Measurements from ENCODE around the gene DAPK1.

Gene DAPK1

DNA sequence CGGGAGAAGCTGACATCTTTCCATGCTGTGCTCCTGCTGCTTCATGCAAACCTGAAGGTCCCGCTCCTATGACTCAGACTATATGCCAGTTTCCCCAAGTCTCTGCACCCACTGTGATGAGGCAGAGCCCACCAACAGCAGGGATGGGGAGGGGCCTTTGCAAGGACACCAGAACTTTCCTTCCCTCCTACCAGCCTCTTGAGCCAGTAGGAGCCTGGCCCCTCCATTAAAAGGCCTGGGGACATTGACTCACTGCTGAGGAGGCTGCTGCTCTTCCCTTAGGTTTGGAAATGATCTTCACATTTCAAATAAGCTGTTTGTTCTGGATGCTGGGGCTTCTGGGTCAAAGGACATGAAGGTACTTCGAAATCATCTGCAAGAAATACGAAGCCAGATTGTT, 202.2 kb downstream of the DAPK1 start:
- DNase-seq = no peak

DNA sequence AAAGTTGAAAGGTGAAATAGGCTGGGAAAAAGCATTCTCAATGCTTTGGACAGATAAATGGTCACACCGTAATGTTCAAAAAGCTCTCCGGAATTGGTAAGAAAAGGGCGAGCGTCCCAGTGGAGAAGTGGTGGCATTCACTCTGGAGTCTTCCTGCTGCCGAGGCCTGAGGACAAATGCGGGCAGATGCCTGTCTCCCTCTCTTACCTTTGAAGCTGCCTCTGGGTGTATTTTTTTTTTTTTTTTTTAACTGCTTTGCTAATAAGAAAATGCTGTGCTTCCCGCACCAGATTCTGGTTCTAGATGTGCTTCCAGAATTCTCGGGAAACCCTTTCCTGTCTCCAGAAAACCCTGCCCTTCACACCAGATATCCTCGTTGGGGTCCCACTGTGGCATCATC, 203.8 kb downstream of the DAPK1 start:
- DNase-seq = no peak

DNA sequence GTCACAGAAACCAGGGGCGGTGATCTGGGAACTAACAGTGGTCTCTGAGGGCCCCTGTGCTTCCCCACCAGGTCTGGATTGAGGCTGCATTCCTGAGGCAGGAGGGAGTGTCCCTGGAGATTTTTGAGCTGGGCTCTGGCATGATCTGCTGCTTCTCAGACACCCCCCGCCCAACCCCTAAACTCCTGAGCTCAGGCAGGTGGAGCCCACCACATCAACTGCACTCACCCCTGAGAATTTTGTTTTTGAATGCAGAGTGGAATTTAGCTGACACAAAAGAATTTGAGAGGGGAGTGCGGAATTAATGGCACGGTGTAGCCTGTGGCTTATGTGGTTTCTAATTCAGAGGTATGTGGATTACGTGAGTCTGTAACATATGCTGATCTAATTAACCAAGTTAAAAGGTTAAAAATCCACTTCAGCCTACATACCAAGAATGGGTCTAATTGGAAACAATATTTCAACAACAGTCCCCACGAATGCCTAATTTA, 204.3 kb downstream of the DAPK1 start:
- DNase-seq = no peak

DNA sequence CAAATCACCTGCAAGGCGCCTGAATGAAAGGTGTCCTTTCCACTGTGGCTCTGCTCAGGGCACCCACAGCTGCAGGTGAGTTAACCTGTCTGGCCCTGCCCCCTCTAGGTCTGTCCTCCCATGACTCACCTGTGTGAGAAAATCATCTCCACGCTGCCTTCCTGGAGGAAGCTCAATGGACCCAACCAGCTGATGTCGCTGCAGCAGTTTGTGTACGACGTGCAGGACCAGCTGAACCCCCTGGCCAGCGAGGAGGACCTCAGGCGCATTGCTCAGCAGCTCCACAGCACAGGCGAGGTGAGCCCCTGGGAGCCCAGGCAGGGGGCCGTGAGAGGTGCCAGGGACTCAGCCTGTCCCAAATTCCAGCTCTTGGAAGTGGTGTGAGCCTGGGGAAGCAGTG, 205.3 kb downstream of the DAPK1 start:
- no peak for DNase-seq

DNA sequence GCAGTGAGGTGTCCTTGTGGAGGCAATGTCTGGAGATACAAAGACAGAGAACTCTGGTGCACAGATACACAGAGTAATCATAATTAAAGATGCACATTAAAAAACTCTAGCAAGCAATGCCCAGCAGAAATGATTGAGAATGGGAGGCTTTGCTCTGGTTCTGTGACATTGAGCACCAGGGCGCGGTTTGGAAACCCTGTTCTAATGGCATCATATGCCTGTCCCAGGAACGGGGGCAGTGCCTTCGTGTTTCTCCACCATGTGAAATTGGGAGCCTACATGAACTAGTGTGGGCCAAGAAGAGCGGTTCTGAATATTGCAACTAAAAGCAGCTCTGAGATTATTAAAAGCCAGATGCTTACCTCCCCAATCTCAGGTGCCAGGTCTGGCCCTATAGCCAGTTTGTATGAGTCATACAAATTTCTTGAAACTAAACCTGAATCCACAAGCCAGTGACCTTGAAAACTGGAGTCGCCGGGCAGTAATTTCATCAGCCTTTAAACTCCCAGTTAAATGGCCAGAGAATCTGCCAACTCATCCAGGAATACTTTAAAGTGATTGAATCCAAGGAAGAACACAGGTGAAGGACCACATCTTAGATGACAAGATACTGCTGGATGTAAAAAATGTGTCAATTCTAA, 206.1 kb downstream of the DAPK1 start:
- DNase-seq = no peak

DNA sequence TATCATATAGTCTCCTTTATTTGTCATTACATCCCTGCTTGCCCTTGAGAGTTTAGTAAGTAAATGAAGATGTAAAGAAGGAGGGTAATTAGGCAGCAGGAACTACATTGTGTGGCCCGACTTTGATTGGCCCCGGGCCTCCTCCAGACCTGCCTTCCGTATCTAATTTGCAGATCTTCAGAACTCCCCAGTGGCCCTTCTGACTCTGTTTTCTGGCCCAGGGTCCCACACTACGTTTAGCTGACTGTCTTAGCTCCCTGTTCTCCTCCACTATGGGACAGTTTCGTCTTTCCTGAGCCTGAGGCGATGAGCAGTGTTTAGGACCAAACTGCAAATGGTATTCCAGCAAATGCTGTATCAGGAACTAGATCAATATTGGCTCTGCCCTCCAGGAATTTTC, 206.7 kb downstream of the DAPK1 start:
- no peak for DNase-seq

DNA sequence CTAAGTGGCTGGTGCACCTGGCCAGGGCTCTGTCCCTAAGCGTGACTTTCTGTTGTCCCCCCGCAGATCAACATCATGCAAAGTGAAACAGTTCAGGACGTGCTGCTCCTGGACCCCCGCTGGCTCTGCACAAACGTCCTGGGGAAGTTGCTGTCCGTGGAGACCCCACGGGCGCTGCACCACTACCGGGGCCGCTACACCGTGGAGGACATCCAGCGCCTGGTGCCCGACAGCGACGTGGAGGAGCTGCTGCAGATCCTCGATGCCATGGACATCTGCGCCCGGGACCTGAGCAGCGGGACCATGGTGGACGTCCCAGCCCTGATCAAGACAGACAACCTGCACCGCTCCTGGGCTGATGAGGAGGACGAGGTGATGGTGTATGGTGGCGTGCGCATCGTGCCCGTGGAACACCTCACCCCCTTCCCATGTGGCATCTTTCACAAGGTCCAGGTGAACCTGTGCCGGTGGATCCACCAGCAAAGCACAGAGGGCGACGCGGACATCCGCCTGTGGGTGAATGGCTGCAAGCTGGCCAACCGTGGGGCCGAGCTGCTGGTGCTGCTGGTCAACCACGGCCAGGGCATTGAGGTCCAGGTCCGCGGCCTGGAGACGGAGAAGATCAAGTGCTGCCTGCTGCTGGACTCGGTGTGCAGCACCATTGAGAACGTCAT, 208.5 kb downstream of the DAPK1 start:
- no peak for DNase-seq

DNA sequence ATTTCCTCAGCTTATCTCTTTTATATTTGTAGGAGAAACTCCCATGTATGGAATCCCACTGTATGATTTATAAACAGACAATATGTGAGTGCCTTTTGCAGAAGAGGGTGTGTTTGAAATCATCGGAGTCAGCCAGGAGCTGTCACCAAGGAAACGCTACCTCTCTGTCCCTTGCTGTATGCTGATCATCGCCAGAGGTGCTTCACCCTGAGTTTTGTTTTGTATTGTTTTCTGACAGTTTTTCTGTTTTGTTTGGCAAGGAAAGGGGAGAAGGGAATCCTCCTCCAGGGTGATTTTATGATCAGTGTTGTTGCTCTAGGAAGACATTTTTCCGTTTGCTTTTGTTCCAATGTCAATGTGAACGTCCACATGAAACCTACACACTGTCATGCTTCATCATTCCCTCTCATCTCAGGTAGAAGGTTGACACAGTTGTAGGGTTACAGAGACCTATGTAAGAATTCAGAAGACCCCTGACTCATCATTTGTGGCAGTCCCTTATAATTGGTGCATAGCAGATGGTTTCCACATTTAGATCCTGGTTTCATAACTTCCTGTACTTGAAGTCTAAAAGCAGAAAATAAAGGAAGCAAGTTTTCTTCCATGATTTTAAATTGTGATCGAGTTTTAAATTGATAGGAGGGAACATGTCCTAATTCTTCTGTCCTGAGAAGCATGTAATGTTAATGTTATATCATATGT, 210.3 kb downstream of the DAPK1 start:
- no peak for DNase-seq

DNA sequence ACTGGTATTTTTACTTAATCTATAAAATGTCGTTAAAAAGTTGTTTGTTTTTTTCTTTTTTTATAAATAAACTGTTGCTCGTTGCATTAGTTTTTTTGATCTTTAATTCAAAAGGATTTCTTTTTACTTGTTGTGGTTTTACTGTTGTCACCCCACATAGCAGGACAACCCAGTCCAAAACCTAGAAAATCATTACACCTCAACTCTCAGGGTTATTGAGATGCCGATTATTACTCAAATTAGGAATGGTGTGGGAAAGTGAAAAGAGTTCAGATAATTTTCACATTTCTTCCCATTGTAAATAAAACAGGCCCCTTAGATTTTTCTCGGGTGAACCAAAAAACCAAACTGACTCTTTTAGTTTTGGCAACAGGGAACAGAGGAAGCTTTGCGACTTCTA, 210.9 kb downstream of the DAPK1 start:
- DNase-seq = no peak

DNA sequence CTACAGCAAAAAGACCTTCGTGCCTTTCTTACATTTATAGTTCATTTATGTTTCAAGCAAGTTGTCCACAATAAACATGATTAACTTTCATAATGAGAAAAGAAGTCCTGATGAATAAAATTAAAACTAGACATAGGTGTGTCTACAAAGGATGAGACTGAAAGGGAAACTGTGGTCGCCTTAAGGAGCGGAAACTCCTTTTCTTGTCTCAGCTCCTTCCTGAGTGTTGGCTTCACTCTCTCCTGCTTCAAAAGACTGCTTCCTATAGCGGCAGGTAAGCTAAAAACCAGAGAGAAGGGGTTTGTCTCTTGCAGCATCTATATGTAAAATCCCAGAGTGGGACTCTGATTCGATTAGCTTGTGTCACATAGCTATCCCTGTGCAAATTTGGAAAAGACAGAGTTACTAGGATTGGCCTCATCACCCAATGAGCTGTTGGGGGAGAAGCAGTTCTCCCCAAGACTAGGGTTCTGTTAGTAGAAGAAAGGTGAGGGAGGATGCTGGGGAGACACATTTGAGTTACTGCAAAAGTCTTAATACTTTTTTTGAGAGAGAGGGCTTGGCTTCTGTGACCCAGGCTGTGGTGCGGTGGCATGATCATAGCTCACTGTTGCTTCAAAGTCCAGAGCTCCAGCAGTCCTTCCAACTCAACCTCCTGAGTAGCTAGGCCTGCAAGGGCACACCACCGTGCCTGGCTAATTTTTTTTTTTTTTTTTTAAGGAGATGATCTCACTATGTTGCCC, 211.5 kb downstream of the DAPK1 start:
- DNase-seq = no peak

DNA sequence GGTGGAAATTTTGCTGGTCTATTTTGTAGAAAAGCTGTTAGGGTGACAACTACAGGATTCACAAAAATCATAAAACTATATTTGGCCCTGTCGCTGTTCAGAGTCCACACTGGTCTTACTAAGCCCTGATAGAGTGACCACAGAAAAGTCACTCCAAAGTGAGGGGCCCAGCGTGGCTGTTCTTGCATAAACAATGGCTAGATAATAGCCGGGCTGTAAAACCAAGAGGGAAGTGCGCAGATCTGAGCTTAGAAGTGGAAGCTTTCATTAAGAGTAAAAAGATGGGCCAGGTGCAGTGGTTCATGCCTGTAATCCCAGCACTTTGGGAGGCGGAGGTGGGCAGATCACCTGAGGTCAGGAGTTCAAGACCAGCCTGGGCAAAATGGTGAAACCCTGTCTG, 212.8 kb downstream of the DAPK1 start:
- DNase-seq = no peak

DNA sequence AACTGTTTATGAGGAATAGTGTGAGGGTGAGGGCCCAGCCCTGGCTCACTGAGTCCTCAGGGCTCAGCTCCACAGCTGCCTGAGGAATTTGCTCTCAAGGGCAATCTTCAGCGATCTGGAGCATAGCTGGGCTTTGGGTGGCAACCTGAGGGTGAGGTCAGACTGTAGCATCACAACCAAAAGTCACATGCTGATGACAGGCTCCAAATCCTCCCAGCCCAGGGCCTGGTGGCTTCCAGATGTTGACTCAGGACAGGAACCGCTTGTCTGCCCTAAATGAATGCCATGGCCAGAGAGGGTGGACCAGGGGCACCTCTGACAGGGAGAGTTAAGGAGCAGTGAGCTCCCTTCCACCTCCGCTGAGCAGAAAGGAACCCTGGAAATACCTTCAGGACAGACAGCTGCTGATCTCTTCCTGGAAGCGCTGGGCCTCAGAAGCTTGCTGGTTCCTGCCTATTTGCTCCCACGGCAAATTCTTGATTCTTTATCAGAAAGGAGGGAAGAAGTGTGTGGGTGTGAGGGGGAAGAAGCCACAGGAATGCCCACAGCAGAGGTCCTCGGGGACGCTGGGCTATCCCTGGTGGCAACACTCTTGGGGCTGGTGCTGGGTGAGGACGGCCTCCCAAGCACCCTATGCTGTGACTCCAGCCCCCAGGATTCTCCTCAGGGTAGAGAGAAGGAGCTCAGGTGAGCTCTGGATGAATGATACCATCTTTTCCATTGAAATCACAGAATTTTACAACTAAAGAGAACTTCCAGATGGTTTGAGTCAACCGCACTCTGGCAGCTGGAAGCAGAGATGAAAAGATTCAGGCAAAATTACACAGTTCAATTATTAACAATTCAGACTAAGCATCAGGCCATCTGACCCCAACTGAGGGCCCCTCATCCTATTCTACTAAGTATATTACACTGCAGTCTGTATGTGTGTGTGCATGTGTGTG, 214.5 kb downstream of the DAPK1 start:
- DNase-seq = no peak

DNA sequence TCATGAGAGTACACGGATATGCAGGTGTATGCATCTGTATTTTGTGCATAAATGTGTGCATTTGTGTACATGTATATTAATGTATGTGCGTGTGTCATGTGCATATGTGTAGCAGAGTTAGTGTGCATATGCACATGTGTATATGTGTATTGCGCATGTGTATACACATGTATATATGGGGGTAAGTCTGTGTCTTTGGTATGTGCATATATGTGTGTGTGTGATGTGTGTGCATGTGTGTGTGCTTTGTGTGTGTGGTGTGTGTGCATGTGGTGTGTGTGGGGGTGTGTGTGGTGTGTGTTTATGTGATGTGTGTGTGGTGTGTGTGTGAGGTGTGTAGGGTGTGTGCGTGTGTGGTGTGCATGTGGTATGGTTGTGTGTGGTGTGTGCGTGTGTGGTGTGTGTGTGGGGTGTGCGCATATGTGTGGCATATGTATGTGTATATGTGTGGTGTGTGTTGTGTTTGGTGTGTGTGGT, 215.2 kb downstream of the DAPK1 start:
- no peak for DNase-seq

DNA sequence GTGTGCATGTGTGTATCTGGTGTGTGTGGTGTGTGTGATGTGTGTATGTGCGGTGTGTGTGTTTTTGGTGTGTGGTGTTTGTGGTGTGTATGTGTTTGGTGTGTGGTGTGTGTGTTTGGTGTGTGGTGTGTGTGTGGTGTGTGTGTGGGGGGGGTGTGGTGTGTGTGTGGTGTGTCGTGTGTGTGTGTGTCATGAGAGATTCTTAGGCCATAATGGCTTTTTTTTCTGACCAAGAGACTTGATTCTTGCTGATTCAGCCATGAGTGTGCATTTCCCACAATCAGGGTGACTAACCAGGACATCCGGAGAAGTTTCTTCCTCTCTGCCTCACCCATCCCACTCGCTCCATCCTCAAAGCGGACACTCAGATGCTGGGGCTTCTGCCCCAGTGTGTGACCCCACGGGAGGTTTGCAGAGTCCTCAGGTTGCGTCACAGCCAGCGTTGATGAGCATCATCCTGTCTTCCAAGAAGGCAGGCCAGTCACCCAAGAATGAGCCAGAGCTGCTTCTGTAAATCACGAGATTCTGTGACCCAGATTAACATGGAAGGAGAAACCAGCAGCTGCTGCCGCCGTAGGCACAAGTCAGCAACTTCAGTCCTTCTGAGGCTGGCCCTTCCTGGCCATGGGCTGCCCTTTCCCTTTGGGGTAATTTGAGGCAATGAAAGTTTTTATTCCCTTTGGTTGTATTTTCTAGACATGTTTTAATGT, 215.8 kb downstream of the DAPK1 start:
- DNase-seq = no peak

DNA sequence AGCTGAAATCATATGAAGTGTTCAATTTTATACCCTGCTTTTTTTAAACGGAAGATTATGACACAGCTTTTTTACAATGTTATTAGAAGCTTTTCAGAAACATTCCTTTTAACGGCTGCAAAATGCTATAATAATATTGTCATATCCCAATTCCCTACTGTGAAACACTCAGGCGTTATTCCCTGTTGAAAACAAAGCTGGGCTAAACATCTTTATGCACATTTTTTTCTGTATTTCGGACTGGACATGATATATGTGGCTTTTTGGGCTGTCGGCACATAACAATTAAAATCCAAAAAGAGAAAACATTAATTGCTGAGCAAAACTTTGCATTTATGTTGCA, 216.3 kb downstream of the DAPK1 start:
- no peak for DNase-seq

DNA sequence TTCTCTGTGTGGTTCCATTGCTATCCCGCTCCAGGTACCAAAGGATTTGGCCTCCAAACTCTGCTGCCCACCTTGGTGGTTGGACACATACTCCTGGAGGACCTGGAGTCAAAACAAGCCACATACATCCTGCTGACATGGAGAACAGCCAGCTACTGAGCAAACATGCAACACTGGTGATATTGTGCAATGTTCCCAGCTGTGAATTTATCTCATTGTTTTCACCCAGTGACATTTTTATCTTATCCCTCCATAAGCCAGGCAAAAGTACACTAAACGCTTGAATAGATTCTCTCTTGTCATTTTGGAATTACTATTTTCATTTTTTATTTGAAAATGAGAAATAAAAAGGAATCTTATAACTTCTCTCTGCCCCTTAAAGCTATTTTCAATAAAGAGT, 217.2 kb downstream of the DAPK1 start:
- DNase-seq = no peak

DNA sequence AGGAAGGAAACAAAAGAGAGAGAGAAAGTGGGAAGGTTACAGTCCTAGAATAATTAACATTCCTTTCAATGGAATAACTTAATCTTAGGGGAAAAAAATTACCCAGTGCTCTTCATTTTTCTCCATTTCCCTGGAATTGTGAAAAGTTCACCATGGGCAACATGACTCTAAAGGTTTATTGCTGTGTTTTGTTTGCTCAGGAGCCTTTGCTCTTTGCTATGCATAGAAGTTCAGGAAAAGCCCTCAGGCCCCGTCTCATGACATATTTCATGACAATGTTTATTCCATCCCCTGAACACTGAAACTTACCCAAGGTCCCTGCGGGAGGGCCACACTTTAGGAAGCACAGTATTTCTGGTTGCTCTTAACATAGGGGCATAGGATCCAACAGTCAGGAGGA, 218.5 kb downstream of the DAPK1 start:
- no peak for DNase-seq

DNA sequence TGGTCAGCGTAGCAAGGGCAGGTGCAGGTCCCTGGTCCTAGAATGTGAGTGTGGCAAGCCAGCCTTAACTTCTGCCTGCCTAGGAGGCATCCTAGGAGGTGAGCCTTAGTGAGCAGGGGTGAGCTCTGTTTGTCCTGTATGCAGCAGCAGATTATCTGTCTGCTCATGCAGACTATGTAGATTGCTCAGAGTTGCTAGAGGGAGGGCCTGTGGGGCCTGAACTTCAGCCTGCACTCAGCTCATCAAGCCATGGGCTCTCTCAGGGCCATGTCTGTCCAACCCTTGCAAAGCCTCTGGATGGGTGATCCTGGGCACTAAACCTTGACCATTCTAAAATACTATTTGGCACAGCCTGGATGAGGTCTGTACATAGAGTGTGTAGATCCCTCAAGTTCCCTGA, 219.8 kb downstream of the DAPK1 start:
- no peak for DNase-seq

DNA sequence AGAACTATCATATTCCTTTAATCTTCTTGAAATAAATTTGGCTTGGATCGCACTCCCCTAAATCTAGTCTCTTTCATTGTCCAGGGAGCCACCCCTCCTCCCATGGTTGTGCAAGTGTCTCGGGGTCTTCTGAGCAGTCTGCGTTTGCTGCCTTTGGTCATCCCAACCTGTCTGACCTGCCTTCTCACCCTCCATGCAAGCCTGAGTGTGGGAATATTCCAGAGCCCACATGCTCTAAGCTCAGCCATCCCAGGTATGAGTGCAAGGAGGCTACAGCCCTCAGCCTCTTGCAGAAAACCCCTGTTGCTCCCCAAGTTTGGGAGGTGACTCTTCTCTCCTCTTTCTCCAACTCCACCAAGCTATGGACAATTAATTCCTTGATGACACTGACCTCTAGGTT, 220.6 kb downstream of the DAPK1 start:
- DNase-seq = no peak

DNA sequence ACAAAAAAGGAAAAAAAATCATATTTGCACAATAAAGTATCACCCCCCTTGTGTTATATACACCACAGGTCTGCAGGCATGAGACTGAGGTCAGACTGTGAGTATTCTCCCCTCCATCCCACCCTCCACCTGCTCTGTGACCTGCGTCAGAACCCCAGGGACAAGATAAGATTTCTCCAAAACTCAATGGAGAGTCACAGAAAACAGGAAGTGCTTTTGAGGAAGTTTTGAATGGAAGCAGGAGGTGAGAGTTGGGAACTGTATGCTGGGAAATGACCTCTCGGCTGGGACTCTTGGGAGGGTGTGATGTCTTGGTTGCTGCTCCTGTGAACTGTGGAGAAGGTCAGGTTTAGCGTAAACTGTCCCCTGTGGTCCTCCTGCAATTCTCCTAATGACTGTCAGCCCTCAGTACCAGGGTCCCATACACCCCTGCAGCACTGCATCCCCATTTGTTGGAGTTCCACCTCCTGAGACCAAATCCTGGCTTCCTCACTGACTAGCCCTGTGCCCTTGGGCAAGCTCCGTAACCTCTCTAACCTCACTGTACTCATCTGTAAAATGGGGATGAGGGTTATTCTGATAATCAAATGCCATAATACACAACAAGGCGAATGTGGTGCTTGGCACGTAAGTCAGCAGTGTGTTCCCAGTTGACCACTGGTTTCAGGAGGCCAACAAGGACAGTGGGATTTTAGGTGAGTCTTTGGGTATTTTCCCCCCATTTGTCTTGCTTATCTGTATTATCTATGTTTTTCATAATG, 221.4 kb downstream of the DAPK1 start:
- DNase-seq = no peak

DNA sequence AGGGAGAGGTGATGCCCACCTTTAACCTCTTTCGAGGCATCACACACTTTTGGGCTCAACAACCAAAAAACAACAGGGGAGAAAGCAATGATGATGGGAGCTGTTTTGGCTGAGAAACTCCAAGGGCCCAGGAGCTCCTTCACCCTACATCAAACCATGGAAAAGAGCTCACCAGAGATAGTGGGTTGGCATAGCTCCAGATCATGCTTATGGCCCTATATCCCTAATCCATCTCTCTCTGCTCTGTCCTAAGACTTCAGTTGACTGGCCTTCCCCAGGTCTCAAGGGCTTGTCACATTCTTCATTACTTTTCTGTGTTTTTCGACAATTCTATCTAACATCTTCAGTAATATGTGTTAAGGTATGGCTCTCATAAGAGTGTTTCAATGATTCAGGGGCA, 222.5 kb downstream of the DAPK1 start:
- DNase-seq = no peak
